Measurements from ENCODE around the gene RPL3.

RPL3 gene

GRCh38 chr22:39282645-39283321, 36.6 kb downstream of the RPL3 start:
- DNase-seq (ENCODE audit: low spot score) = no peak
- TF ChIP-seq CTCF (IDR thresholded peaks at IDR 0.05; ENCODE audit: extremely low read depth, missing control alignments) = no peak

GRCh38 chr22:39281126-39281525, 38.3 kb downstream of the RPL3 start:
- no peak for DNase-seq (ENCODE audit: low spot score)
- no peak for TF ChIP-seq CTCF (IDR thresholded peaks at IDR 0.05; ENCODE audit: extremely low read depth, missing control alignments)

DNA sequence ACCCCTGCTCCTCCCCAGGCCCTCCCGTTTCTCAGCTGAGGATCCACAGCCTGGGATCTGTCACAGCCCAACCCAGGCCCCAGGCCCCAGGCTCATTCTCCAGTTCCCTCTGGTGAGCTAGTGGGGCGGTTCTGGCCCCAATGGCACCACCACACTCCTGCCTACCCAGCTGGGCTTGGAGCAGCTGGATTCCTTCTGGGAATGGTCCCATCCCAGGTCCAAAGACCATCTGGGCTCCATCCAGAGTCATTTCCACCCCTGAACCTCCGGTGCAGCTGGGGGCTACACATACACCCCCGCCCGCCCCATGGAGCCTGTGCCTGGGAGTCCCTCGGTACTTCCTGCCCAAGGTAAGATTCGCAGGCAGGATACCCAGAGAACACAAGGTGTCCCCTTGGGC, 39.2 kb downstream of the RPL3 start:
- no peak for TF ChIP-seq CTCF (IDR thresholded peaks at IDR 0.05; ENCODE audit: extremely low read depth, missing control alignments)
- DNase-seq (ENCODE audit: low spot score) = no peak

DNA sequence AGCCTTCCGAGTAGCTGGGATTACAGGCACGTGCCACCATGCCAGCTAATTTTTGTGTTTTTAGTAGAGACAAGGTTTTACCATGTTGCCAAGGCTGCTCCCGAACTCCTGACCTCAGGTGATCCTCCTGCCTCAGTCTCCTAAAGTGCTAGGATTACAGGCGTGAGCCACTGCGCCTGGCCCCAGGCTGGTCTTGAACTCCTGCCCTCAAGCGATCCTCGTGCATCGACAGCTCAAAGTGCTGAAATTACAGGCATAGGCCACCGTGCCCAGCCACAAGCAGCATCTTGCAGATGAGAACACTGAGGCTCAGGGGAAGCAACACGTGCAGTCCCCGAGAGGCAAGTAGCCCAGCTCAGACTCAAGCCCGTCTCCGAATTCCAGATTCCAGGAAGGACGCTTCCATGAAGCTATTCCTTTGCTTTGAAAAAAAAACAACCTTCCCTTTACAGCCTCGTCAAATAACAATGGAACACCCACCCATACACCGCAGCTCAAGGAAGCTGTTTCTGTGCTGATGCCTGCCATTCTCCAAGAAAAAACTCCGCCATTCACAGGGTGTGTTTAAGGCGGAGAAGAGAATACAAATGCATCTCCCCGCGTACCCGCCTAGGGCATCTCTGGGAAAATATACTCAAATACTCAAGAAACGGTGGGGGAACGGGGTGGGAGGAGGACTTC, 40.1 kb downstream of the RPL3 start:
- DNase-seq (ENCODE audit: low spot score) = no peak
- no peak for TF ChIP-seq CTCF (IDR thresholded peaks at IDR 0.05; ENCODE audit: extremely low read depth, missing control alignments)

DNA sequence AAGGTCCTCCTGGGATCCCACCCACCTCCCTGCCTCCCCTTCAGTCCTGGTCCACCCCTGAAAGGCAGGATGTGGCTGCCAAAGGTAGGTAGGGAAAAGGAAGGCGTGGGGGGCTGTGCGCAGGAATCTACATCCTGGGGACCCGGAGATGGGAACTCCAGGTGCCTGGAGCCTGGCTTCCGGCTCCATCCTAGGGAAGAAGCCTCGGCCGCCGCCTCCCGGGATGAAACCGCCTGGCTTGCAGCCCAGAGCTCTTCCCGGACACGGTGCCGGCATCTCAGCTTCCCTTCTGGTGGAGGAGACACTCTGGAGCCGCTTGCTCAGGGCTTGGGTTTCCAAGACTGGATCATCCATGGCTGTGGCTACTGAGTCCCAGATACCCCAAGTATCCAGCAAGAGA, 41.4 kb downstream of the RPL3 start:
- no peak for TF ChIP-seq CTCF (IDR thresholded peaks at IDR 0.05; ENCODE audit: extremely low read depth, missing control alignments)
- no peak for DNase-seq (ENCODE audit: low spot score)

DNA sequence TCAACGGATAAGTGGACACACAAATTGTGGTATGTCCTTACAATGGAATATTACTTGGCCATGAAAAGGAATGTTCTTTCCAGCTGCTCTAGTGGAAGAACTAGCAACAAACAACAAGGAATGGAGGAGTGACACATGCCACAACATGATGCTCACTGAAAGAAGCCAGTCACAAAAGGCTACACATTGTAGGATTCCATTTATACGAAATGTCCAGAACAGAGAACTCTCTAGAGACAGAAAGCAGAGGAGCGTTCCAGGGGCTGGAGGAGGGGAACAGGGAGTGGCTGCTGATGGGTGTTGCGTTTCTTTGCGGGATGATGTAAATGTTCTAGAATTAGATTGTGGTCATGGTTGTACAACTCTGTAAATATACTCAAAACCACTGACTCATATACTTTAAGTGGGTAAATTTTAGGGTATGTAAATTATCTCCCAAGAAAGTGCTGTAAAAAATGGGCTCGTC, 42.2 kb downstream of the RPL3 start:
- no peak for DNase-seq (ENCODE audit: low spot score)
- TF ChIP-seq CTCF (IDR thresholded peaks at IDR 0.05; ENCODE audit: extremely low read depth, missing control alignments) = no peak

DNA sequence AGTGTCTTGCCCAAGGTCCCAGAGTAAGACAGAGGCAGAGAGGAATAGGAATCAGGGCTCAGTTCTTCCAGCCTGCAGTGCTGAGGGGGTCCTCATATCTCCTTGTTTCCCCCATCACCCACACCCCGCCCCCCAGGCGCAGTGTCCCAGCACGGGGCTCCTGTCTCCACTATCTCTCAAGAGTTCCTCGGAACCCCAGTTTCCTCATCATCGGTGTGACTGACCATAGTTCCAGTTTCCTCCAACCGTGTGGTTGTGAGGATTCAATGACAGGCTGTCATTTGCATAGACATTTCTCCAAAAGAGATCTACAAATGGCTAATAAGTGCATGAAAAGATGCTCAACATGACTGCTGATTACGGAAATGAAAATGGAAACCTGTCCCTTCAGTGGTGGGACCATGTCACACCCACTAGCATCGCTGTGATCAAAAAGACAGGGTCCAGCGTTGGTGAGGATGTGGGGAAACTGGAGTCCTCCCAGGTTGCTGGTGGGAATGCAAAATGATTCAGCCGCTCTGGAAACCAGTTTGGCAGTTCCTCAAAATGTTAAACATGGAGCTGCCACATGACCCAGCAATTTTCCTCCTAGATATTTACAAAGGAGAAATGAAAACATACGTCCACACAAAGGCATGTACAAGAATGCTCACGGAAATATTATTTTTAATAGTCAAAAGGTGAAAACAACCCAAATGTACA, 42.8 kb downstream of the RPL3 start:
- DNase-seq (ENCODE audit: low spot score) = no peak
- TF ChIP-seq CTCF (IDR thresholded peaks at IDR 0.05; ENCODE audit: extremely low read depth, missing control alignments) = no peak

All from GM20000 (cell line).